Adrenal gland (tissue), 5 donors: Measurements from ENCODE around the gene BLVRB.
A peak's percentile ranks its signal among the peaks of the same experiment; 100 is the strongest.

Source experiments
- POLR2A ChIP-seq, 2 donors: fragments of 450-650 bp; IDR thresholded peaks; one replicate each; pipeline ENCODE4 v1.6.1; 2017; ENCODE audit warnings: antibody characterized with exemption in 2 of 2, mild to moderate bottlenecking in 2 of 2, moderate library complexity in 1 of 2
- TF ChIP-seq, protein P1 (sequence below), 6 experiments: fragments of 450-650 bp in 4 of 6; fragments of 200-600 bp in 2 of 6; sonication (generic) in 1 of 6; IDR thresholded peaks; 1 replicate in 5 of 6; 2 replicates in 1 of 6; pipeline versions ENCODE4 v1.5.1 to v1.8.0; 2016 to 2021; ENCODE audit warnings: antibody characterized with exemption in 6 of 6, mild to moderate bottlenecking in 2 of 6, moderate library complexity in 1 of 6
- donor health status: DM: no; HTN: no; CAD: no.

DNA sequence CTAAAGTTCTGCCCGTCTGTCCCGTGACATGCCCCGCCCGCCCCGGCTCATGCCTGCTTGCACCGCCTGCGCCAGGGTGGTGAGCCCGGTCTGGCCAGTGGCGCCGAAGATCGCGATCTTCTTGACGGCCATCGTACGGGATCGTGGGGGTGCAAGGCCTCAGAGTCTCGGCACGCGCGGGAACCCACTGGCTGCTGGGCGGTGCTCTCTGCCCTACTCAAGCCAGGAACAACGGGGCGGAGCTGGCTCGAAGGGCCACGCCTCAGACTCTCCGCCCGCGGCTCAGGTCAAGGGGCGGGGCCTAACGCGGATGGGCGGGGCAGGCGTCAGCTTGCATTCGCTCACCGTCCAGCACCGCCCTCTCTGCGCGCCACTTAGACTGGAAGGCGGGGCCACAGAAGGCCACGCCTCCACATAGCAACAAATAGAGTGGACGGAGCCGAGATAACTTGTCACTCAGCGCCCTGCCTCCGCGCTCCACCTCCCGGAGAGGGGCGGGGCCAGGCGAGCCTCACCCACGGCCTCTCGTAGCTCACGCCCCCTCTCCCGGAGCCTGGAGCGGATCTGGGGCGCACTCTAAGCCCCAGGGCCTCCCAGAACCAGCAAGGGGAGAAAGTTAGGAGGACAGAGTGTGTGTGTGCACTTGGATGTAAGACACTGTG is at the start of gene BLVRB:
- TF ChIP-seq, protein P1, sequence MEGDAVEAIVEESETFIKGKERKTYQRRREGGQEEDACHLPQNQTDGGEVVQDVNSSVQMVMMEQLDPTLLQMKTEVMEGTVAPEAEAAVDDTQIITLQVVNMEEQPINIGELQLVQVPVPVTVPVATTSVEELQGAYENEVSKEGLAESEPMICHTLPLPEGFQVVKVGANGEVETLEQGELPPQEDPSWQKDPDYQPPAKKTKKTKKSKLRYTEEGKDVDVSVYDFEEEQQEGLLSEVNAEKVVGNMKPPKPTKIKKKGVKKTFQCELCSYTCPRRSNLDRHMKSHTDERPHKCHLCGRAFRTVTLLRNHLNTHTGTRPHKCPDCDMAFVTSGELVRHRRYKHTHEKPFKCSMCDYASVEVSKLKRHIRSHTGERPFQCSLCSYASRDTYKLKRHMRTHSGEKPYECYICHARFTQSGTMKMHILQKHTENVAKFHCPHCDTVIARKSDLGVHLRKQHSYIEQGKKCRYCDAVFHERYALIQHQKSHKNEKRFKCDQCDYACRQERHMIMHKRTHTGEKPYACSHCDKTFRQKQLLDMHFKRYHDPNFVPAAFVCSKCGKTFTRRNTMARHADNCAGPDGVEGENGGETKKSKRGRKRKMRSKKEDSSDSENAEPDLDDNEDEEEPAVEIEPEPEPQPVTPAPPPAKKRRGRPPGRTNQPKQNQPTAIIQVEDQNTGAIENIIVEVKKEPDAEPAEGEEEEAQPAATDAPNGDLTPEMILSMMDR (IDR thresholded peaks at IDR 0.05) = peak in 1 of 6 experiments; percentile 22
- TF ChIP-seq POLR2A (IDR thresholded peaks at IDR 0.05) = peak; percentile 44 to 94
